ENCODE data around the gene KIAA0408.

- TF ChIP-seq POLR2A (IDR thresholded peaks at IDR 0.05; ENCODE audit: low read length) (no peak), GATA1 (IDR thresholded peaks at IDR 0.05; ENCODE audit: low read depth, low read length) (no peak)
Observed at GRCh38 chr6:127489248-127489647, 30.1 kb upstream of the KIAA0408 start.
